ENCODE results near the gene MAML3. TPM values are rescaled to one million over a fixed set of nuclear protein-coding genes. Genes with fewer than 3 reads are reported as not detected.
A peak's percentile ranks its signal among the peaks of the same experiment; 100 is the strongest.

Gene MAML3
- total RNA-seq, 1 donor from 2014 or later, result 24.8 TPM

DNA sequence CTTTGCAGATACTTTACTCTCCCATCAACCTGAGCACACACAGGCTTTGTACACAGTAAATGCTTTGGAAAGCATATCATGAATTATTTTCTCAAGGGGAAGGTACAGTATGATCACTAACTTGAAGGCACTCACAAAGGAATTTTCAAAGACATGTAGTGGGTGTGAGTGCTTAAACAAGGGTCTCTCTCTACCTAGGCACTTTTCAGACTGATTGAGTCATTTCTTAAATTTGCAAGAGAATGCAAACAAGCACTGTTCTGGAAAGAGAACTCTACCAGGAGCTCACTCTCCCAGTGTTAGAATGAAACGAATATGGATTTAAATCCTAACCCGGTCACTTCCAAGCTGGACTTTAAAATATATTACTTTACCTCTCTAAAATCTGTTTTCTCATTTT, 85.7 kb downstream of the MAML3 start:
- no peak overlapping the region for H3K4me3 Mint-ChIP-seq
- no peak overlapping the region for H3K27ac Mint-ChIP-seq
- no peak for DNase-seq (ENCODE audit: low spot score in 2 of 2, unreplicated experiment in 2 of 2)
- peaks cover 30% of the 10 kb centered on the region for H3K4me1 Mint-ChIP-seq
- H3K9me3 Mint-ChIP-seq, result no peaks in the 10 kb centered on the region
- TF ChIP-seq, protein P1, sequence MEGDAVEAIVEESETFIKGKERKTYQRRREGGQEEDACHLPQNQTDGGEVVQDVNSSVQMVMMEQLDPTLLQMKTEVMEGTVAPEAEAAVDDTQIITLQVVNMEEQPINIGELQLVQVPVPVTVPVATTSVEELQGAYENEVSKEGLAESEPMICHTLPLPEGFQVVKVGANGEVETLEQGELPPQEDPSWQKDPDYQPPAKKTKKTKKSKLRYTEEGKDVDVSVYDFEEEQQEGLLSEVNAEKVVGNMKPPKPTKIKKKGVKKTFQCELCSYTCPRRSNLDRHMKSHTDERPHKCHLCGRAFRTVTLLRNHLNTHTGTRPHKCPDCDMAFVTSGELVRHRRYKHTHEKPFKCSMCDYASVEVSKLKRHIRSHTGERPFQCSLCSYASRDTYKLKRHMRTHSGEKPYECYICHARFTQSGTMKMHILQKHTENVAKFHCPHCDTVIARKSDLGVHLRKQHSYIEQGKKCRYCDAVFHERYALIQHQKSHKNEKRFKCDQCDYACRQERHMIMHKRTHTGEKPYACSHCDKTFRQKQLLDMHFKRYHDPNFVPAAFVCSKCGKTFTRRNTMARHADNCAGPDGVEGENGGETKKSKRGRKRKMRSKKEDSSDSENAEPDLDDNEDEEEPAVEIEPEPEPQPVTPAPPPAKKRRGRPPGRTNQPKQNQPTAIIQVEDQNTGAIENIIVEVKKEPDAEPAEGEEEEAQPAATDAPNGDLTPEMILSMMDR (IDR thresholded peaks at IDR 0.05; ENCODE audit: unreplicated experiment), result no peak
- H3K36me3 Mint-ChIP-seq, result no peaks in the 10 kb centered on the region
- no peaks in the 10 kb centered on the region for H3K27me3 Mint-ChIP-seq (ENCODE audit: low read depth)

DNA sequence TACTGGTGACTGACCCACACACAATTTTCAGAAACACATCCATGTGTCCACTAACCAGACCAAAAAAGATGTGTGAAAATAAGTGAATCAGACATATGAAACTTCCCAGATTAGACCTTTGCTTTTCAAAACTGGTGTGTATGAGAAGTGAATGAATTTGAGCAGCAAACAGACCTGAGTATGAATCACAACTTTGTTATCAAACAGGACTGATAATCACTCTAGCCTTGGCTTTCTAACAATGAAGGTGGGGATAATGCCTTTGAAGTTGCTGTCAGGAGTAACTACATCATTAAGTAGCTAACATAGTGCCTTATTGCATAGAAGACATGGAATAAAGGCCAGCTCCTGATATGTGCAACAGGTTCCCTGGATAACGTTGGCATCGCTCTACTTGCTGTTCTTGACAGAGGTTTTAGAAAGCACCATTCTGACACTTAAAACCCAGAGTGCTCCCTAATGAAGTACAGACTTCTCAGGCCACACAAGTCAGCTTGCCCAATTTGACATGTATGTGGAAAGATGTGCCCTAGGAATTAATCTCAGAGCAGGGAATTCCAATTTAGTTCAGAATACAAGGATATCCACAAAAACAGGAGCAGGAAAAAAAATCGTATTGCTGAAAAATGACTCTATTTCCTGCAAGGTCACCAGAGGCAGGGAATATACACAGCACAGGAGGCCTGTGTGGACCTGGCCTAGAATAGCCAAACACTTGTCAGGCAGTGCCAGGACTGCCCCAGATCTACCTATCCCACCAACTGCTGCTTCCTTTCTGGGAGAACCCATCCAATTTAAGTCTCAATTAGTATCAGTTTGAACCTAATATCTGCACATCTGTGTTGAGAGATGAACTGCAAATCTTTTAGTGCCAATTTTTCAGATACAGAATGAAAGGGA, 87.7 kb downstream of the MAML3 start:
- H3K27me3 Mint-ChIP-seq (ENCODE audit: low read depth), result no peaks in the 10 kb centered on the region
- no peak overlapping the region for H3K4me3 Mint-ChIP-seq
- H3K9me3 Mint-ChIP-seq, result no peaks in the 10 kb centered on the region
- H3K27ac Mint-ChIP-seq, result no peak overlapping the region
- H3K36me3 Mint-ChIP-seq, result no peaks in the 10 kb centered on the region
- DNase-seq (ENCODE audit: low spot score in 2 of 2, unreplicated experiment in 2 of 2), result no peak
- TF ChIP-seq, protein P1 (IDR thresholded peaks at IDR 0.05; ENCODE audit: unreplicated experiment), result no peak
- H3K4me1 Mint-ChIP-seq, result peaks cover 33% of the 10 kb centered on the region

DNA sequence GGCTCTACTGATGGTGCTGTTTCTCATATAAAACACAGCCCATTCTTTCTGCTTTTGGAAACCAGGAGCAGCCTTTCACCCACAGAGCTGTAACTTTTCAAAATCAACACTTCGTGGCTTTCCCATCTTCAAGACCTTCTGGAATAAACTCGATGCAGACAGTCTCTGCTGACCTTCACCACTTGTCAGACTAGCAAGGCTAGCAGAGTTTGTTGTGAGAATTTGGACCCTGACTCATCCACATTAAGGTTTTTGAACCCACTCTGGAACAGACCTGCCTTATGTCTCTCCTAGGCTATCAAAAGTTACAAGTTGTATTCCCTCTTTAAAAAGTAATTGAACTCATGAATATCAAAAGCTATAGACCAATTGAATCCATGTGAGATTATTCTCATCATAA, 88.6 kb downstream of the MAML3 start:
- no peak overlapping the region for H3K27ac Mint-ChIP-seq
- H3K27me3 Mint-ChIP-seq (ENCODE audit: low read depth), result no peaks in the 10 kb centered on the region
- H3K4me1 Mint-ChIP-seq, result peaks cover 32% of the 10 kb centered on the region
- TF ChIP-seq, protein P1 (IDR thresholded peaks at IDR 0.05; ENCODE audit: unreplicated experiment), result no peak
- H3K9me3 Mint-ChIP-seq, result no peaks in the 10 kb centered on the region
- DNase-seq (ENCODE audit: low spot score in 2 of 2, unreplicated experiment in 2 of 2), result no peak
- H3K36me3 Mint-ChIP-seq, result no peaks in the 10 kb centered on the region
- no peak overlapping the region for H3K4me3 Mint-ChIP-seq

DNA sequence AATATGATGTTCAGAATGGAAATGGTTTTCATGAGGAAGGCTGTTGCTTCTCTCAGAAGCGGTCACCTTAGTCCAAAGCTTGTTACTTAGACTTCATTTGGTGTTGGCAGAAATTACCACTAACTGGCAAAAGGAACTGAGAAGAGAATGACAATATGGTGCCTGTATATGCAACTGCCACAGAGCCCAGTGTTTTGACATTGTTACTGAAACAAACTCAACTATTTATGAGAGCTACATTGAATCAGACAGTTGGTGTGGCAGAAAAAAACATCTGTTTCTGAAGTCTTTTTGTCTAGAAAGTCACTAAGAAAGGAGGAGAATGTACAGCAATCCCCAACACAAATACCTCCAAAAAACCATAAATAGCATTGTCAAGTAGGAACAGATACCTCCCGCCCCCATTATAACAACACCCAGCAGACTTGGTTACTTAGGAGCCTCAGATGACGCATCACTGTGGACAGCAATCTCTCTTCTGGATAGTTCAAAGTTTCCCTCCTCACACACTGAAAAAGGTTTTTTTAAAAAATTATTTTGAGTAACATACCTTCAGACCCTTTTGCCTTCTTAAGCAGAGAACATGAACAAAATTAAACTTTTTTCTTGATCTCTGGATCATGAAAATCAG, 92.2 kb downstream of the MAML3 start:
- peak overlapping the region; percentile 73 for H3K27ac Mint-ChIP-seq
- H3K36me3 Mint-ChIP-seq, result no peaks in the 10 kb centered on the region
- TF ChIP-seq, protein P1 (IDR thresholded peaks at IDR 0.05; ENCODE audit: unreplicated experiment), result no peak
- peaks cover 49% of the 10 kb centered on the region for H3K4me1 Mint-ChIP-seq
- no peak for DNase-seq (ENCODE audit: low spot score in 2 of 2, unreplicated experiment in 2 of 2)
- no peaks in the 10 kb centered on the region for H3K9me3 Mint-ChIP-seq
- H3K4me3 Mint-ChIP-seq, result no peak overlapping the region
- H3K27me3 Mint-ChIP-seq (ENCODE audit: low read depth), result no peaks in the 10 kb centered on the region

DNA sequence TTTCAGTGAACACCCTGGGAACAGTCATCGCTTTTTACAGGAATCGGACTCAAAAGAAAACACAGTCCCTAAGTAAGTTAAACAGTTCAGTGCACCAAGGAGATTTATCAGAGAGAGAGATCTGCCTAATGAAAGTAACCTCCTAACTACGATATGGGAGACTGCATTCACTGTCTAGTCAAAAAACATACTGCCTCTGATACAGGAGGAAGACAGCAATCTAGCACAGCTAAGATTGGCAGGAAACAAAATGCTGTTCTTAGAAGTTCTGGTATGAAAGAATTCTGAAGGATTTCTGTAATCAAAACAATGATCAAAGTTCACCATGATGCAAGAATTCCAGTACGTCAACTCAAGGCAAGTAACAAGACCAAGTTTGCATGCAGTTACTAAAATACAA, 92.8 kb downstream of the MAML3 start:
- H3K9me3 Mint-ChIP-seq, result no peaks in the 10 kb centered on the region
- DNase-seq (ENCODE audit: low spot score in 2 of 2, unreplicated experiment in 2 of 2), result no peak
- H3K36me3 Mint-ChIP-seq, result no peaks in the 10 kb centered on the region
- TF ChIP-seq, protein P1 (IDR thresholded peaks at IDR 0.05; ENCODE audit: unreplicated experiment), result no peak
- H3K27ac Mint-ChIP-seq, result peak overlapping the region; percentile 91
- peaks cover 49% of the 10 kb centered on the region for H3K4me1 Mint-ChIP-seq
- no peaks in the 10 kb centered on the region for H3K27me3 Mint-ChIP-seq (ENCODE audit: low read depth)
- no peak overlapping the region for H3K4me3 Mint-ChIP-seq

Measured in mesothelial cell of epicardium (in vitro differentiated cells).